ENCODE data around the gene FGFR4.
"Not testable (repeated sequence)": the region's sequence is repeated elsewhere in the genome, so short reads cannot be mapped to it uniquely, and the experiment has no call there.

FGFR4 gene

GRCh38 chr5:177086654-177087397, at the start of gene FGFR4:
Gene FGFR4, plus strand, starts transcription at chr5:177086915. Its CDS starts 2,688 bp downstream, at chr5:177089603.
- peak; percentile 68 for DNase-seq

DNA sequence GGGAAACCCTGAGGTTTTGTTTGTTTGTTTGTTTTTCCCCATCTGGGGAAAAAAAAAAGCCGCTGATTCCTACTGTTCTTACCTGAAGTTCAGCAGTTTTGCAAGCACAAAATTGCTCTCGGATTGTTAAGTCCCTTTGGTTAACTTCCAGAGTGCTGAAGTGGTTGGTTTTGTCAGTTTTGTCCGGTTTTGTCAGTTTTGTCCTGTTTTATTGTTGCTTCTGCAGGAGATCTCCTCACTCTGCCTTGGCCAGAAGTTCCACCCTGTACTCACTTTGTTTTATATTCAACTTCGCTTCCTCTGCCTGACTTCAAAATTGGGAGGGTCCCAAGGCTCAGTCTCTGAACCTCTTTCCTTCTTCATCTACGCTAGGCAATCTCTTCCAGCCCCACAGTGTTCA, 49.8 kb upstream of the FGFR4 start:
- no peak for DNase-seq

GRCh38 chr5:177040814-177041420, 45.8 kb upstream of the FGFR4 start:
- DNase-seq, result no peak

DNA sequence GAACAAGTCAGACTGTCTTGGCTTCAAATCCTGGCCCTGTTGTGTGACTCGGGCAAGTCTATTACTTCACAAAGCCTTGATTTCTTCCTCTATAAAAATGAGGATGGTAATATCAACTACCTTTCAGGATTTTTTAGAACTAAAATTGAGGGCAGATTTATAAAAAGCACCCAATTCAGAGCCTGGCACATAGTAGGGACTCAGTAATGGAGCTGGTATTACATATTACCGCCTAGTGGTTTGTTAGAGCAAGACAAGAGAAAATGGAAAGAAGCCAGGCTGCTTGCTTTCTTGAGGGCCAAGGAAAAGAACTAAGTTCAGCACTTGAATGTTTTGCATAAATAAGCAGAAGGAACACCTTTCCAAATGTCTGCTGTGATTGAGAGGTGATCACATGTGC, 44.8 kb upstream of the FGFR4 start:
- no peak for DNase-seq

DNA sequence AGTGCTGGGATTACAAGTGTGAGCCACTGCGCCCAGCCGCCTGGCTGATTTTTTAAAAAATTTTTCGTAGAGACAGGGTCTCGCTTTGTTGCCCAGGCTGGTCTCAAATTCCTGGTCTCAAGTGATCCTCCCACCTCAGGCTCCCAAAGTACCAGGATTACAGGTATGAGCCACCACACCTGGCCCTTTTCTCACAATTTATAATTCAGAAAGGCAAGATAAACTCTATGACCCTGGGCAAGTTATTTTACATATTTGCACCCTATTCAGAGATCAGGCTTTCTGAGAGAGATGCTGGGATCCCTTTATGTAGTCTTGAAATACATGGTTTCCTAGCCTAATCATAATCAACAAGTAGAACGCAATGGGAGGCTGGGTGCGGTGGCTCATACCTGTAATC, 43.6 kb upstream of the FGFR4 start:
- no peak for DNase-seq

- DNase-seq, result no peak
Observed at GRCh38 chr5:177043958-177044357, 42.8 kb upstream of the FGFR4 start.

GRCh38 chr5:177044641-177045040, 42.1 kb upstream of the FGFR4 start:
- no peak for DNase-seq

DNA sequence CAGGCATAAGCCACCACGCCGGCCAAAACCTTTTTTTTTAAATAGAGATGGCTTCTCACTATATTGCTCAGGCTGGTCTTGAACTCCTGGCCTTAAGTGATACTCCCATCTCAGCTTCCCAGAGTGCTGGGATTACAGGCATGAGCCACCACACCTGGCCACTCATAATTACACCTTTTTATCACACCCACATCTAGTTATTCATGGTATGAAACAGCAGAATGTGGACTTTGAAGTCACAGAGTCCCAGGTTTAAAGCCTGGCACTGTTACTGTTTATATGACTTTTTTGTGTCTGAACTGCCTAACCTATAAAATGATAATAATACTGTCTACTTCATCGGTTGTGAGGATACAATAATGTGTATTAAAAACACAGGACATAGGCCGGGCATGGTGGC, 41.1 kb upstream of the FGFR4 start:
- no peak for DNase-seq

- not testable (repeated sequence) for DNase-seq
Observed at GRCh38 chr5:177048531-177048930, 38.2 kb upstream of the FGFR4 start.

DNA sequence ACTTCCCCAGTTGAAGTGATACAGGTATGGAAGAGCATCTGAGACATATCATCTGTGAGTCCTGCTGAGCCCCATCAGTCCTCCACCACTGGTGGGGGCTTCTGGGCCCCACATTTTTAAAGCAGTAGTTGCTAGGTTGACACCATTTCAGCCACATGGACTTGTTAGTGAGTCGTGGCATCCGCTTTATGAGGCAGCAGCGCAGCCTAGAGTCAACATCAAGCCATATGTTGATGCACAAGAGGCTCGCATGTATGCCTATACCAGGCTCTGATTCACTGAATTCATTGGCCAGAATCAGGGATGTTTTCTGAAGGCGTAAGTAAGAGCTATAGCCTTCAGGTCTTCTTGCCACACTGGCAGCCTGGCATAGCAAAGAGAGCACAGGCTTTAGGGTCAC, 37.4 kb upstream of the FGFR4 start:
- DNase-seq, result no peak

- DNase-seq, result no peak
Observed at GRCh38 chr5:177064500-177065277, 22.0 kb upstream of the FGFR4 start.

DNA sequence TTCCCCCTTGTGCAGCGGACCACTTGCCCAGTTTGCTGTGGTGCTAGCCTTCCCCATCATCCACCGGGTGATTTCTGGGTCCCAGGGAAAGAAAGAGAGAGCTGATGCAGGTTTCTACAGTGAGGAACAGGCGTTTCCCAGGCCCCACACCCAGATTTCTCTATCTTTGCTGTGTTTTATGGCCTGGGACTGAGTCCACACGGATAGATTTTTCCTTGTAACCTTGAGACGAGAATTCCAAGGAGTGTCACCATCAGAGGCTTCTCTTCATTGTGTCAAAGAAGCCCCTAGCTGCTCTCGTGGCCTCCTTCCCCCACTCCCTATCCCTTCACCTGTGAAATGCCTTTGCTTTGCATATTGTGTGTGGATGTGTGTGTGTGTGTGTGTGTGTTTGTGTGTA, 21.2 kb upstream of the FGFR4 start:
- DNase-seq, result no peak

DNA sequence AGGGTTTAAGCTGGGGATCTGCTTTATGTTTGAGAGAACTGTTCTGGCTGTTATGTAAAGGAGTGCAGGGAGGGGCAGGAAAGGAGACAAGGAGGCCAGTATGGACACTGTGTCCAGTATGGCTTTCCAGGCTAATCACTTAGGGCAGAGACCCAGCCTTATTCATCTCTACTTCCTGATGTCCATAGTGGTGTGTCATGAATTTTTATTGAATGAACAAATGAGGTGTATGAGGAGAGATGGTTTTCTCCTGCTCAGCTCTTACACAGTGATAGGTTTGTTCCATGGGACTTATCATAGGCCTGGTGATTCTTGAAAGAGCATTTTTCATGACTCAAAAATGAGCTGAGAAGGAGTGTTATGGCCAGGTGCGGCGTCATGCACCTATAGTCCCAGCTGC, 20.5 kb upstream of the FGFR4 start:
- DNase-seq, result no peak

DNA sequence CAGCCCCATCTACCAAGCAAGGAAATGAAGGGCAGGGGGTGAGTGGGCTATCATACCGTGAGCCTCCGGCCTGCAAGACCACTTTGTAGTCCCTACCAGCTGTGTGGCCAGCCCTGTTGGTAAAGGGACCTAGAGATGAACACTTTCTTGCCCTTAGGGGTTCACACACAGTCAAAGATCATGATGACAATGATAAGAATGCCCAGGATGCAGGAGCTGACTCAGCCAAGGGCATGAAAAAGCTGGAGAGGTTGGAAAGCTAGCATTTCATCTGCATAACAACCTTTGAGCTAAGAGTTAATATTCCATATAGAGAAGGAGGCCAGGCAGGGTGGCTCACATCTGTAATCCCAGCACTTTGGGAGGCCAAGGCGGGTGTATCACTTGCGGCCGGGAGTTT, 19.2 kb upstream of the FGFR4 start:
- no peak for DNase-seq

DNA sequence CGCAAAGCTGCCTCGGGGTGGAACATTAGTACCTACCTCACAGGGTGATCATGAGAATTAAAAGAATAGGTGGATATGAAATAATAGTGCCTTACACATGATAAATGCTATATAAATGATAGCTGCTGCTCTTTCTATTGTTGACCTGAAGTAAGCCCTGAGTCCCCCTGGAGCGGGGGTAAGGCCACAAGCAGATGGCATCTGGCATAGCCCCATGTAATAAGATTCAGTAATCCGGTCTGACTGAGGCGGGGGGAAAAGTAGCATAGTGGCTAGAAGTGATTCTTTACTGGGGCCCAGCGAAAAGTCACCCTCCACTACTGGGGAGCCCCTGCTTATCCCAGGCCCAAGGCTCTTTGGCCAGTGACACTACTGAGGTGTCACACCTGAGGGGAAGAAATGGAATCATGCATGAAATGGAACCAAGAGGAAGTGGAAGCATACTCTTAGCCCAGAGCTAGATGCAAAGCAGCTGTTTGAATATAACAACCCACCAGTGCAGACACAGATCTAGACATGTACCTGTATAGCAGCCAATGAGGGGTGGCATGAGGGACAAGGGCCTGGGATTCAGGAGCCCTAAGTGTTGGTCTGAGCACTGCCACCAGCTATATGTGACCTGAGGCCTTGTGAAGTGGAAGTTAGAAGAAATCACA, 16.1 kb upstream of the FGFR4 start:
- DNase-seq, result no peak

DNA sequence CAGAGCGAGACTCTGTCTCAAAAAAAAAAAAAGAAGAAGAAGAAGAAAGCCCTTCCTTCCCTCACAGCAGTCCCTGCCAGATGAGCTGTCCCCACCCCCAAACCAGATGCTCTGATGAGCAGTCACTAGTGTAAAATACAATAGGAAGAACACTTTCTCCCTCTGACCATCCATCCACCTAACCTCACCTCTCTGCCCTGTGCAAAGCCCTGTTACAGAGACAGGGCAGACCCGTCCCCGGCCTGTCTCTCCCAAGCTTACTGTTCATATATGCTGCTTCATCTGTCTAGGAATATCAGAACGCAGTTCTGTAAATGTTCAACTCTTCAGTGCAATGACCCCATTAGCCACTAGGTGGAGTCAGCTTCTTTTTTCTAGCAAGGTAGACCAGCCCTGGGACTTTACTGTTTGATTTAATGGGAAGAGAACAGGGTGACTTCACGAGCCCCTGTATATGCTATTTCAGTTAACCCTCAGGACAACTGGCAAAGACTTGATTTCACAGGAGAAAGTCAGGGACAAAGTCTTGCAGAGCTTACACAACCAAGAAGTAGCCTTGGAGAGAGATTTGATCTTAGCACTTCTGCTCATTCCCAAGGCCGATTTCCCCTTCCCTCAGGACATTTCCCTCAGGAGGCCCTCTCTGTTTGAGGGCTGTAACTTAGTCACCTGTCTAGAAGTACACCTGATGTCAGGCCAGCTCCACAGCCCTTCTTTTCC, 14.9 kb upstream of the FGFR4 start:
- DNase-seq, result peak; percentile 61

GRCh38 chr5:177077335-177077734, 9.4 kb upstream of the FGFR4 start:
- no peak for DNase-seq

- DNase-seq, result no peak
Observed at GRCh38 chr5:177079606-177080005, 7.1 kb upstream of the FGFR4 start.

GRCh38 chr5:177080265-177080664, 6.5 kb upstream of the FGFR4 start:
- DNase-seq, result no peak

DNA sequence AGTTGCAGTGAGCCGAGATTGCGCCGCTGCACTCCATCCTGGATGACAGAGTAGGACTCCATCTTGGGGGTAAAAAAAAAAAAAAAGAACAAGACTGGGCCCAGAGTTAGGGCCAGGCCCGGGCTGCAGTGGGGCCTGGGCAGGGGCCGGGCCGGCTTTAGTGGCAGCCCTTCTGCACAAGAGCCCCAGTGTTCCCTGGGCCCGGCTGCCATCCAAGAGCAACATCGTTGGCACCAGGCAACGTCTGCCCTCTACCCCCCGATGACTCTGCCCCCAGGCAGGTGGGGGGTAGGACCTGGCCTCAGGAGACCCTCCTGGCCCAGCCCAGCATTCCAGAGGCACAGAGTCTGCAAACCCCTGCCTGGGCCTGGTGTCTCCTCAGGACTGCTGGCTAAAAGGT, 4.9 kb upstream of the FGFR4 start:
- DNase-seq, result no peak

- DNase-seq, result no peak
Observed at GRCh38 chr5:177083357-177083756, 3.4 kb upstream of the FGFR4 start.

- no peak for DNase-seq
Observed at GRCh38 chr5:177084175-177084574, 2.5 kb upstream of the FGFR4 start.

Data from activated naive CD4-positive, alpha-beta T cell treated with anti-CD3 and anti-CD28 coated beads, Interleukin-2, amount 50 U/mL, for 16 hours (primary cell).